Panc1 (cell line): ENCODE results near the gene FOXA3. TPM values are rescaled to one million over a fixed set of nuclear protein-coding genes. Genes with fewer than 3 reads are reported as not detected.

ENCODE experiments used
- ATAC-seq: fragments of 200-7000 bp; cut with Tn5 transposase; 2 replicates; pipeline ENCODE4 v1.9.1; 2020; ENCODE audit warnings: mild to moderate bottlenecking, moderate library complexity
- BruUV-seq: library from RNA; stranded (reverse); fragments of 400-500 nt; replicated peaks from 2 replicates; lab custom pipeline; 2021; lab: Mats Ljungman, UMichigan
- CTCF ChIA-PET: fragments of 300-600 bp; sonication (Branson Sonifier 250); formaldehyde crosslinking; loops from one replicate; lab custom pipeline; 2022; ENCODE audit warnings: antibody characterized with exemption; lab: Charles Lee
- POLR2A ChIA-PET: fragments of 300-600 bp; sonication (Branson Sonifier 250); formaldehyde crosslinking; loops from one replicate; lab custom pipeline; 2022; ENCODE audit warnings: antibody characterized with exemption; lab: Charles Lee
- DNase-seq: peaks from one replicate; pipeline ENCODE4 v3.0.0-alpha.2; 2010; ENCODE audit warnings: low read depth, low spot score
- H3K27ac ChIP-seq: 2 replicates; pipeline ENCODE4 v1.5.1; 2011; ENCODE audit warnings: mild to moderate bottlenecking, low read length, inconsistent platforms
- H3K27me3 ChIP-seq: fragments of 200-500 bp; sonication (Bioruptor generic); 2 replicates; pipeline ENCODE4 v1.6.0; 2014; ENCODE audit warnings: low read length, inconsistent platforms; ENCODE audit not compliant: control insufficient read depth, insufficient read depth
- H3K36me3 ChIP-seq: fragments of 200-500 bp; sonication (Bioruptor generic); 2 replicates; pipeline ENCODE4 v1.5.1; 2014; ENCODE audit warnings: inconsistent platforms, mild to moderate bottlenecking, low read length, moderate library complexity; ENCODE audit not compliant: control insufficient read depth, insufficient read depth
- H3K4me1 ChIP-seq: 2 replicates; pipeline ENCODE4 v1.5.1; 2011; ENCODE audit warnings: inconsistent platforms, mild to moderate bottlenecking, low read length, moderate library complexity; ENCODE audit not compliant: control insufficient read depth, insufficient read depth
- H3K4me3 ChIP-seq, 2 experiments: 2 replicates each; pipeline ENCODE4 v1.5.1; 2011 to 2012; ENCODE audit warnings: low read depth in 2 of 2, low read length in 2 of 2, mild to moderate bottlenecking in 2 of 2, inconsistent platforms in 1 of 2, moderate library complexity in 1 of 2
- H3K9me3 ChIP-seq: fragments of 200-500 bp; sonication (Bioruptor generic); 2 replicates; pipeline ENCODE4 v1.5.1; 2014; ENCODE audit warnings: low read depth, mild to moderate bottlenecking, inconsistent platforms, low read length, moderate library complexity; ENCODE audit not compliant: control insufficient read depth, insufficient read depth
- CTCF ChIP-seq: fragments of 450-650 bp; IDR thresholded peaks from 2 replicates; pipeline ENCODE4 v1.5.1; 2017; ENCODE audit warnings: mild to moderate bottlenecking
- POLR2AphosphoS5 ChIP-seq: IDR thresholded peaks from 2 replicates; pipeline ENCODE4 v1.6.1; 2012; ENCODE audit warnings: mild to moderate bottlenecking, low read depth, low read length, moderate library complexity
- SIN3A ChIP-seq: IDR thresholded peaks from 2 replicates; pipeline ENCODE4 v1.6.1; 2012; ENCODE audit warnings: low read depth, mild to moderate bottlenecking, low read length, moderate library complexity, borderline replicate concordance; ENCODE audit not compliant: insufficient read depth
- TCF7L2 ChIP-seq: IDR thresholded peaks from 2 replicates; pipeline ENCODE4 v1.6.1; 2011; ENCODE audit warnings: mild to moderate bottlenecking, low read depth, low read length, inconsistent platforms
- in situ Hi-C: cut with HindIII; loops from 2 replicates; pipeline ENCODE4 v1.10.0; 2016; ENCODE audit warnings: low sequenced_read_pairs, low pct_unique_long_range_greater_than_20kb
- intact Hi-C: fragments of 100-400 bp; cut with micrococcal nuclease; formaldehyde crosslinking; loops from one replicate; pipeline ENCODE4 v1.10.0; 2022; ENCODE audit not compliant: unreplicated experiment
- total RNA-seq: library from RNA; stranded (reverse); gene quantifications from one replicate; pipeline ENCODE4 v1.2.1, GENCODE V29; 2021; ENCODE audit not compliant: unreplicated experiment
- TF ChIP-seq, protein P1 (sequence below), 2 experiments: IDR thresholded peaks; 2 replicates each; pipeline ENCODE4 v1.6.1; 2011 to 2012; ENCODE audit warnings: low read depth in 2 of 2, control low read depth in 1 of 2, low read length in 1 of 2, mild to moderate bottlenecking in 1 of 2, moderate library complexity in 1 of 2; ENCODE audit not compliant: insufficient read depth in 1 of 2

FOXA3 gene
- total RNA-seq, 1 experiment from 2014 or later, result 0.26 TPM

GRCh38 chr19:45889210-45889885 lies 25.2 kb downstream of the FOXA3 start:
- ATAC-seq (no peak), DNase-seq (no peak)
- no peak for TF ChIP-seq SIN3A
- no peak for TF ChIP-seq CTCF
- no peak for TF ChIP-seq POLR2AphosphoS5
- no peak for TF ChIP-seq TCF7L2
- TF ChIP-seq, protein P1, sequence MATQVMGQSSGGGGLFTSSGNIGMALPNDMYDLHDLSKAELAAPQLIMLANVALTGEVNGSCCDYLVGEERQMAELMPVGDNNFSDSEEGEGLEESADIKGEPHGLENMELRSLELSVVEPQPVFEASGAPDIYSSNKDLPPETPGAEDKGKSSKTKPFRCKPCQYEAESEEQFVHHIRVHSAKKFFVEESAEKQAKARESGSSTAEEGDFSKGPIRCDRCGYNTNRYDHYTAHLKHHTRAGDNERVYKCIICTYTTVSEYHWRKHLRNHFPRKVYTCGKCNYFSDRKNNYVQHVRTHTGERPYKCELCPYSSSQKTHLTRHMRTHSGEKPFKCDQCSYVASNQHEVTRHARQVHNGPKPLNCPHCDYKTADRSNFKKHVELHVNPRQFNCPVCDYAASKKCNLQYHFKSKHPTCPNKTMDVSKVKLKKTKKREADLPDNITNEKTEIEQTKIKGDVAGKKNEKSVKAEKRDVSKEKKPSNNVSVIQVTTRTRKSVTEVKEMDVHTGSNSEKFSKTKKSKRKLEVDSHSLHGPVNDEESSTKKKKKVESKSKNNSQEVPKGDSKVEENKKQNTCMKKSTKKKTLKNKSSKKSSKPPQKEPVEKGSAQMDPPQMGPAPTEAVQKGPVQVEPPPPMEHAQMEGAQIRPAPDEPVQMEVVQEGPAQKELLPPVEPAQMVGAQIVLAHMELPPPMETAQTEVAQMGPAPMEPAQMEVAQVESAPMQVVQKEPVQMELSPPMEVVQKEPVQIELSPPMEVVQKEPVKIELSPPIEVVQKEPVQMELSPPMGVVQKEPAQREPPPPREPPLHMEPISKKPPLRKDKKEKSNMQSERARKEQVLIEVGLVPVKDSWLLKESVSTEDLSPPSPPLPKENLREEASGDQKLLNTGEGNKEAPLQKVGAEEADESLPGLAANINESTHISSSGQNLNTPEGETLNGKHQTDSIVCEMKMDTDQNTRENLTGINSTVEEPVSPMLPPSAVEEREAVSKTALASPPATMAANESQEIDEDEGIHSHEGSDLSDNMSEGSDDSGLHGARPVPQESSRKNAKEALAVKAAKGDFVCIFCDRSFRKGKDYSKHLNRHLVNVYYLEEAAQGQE (IDR thresholded peaks at IDR 0.05; ENCODE audit: insufficient read depth in 1 of 2, low read depth in 2 of 2, low read length in 1 of 2), result no peak
- Histone ChIP-seq H3K4me1 (peaks cover 5% of the 10 kb centered on the region), H3K27me3 (no peaks in the 10 kb centered on the region), H3K4me3 (no peak overlapping the region), H3K27ac (no peak overlapping the region), H3K36me3 (no peaks in the 10 kb centered on the region), H3K9me3 (no peaks in the 10 kb centered on the region)
- no TSS peak for BruUV-seq
- in situ Hi-C loops, result no loop called here
- intact Hi-C loops, result no loop called here
- ChIA-PET CTCF (no interaction called here), POLR2A (no interaction called here)

- H3K27me3 ChIP-seq, result no peaks in the 10 kb centered on the region
- no peak overlapping the region for H3K27ac ChIP-seq
- no peak overlapping the region for H3K4me3 ChIP-seq
- TF ChIP-seq TCF7L2, result no peak
- TF ChIP-seq, protein P1 (IDR thresholded peaks at IDR 0.05; ENCODE audit: insufficient read depth in 1 of 2, low read depth in 2 of 2, low read length in 1 of 2), result no peak
- no peak for TF ChIP-seq POLR2AphosphoS5
- no peak for TF ChIP-seq CTCF
- no peak for TF ChIP-seq SIN3A
- no peaks in the 10 kb centered on the region for H3K36me3 ChIP-seq
- BruUV-seq, result no TSS peak
- ATAC-seq, result no peak
- peaks cover 5% of the 10 kb centered on the region for H3K4me1 ChIP-seq
- intact Hi-C loops, result no loop called here
- in situ Hi-C loops, result no loop called here
- CTCF ChIA-PET, result no interaction called here
- H3K9me3 ChIP-seq, result no peaks in the 10 kb centered on the region
- POLR2A ChIA-PET, result no interaction called here
- DNase-seq, result no peak
Observed at GRCh38 chr19:45890877-45891276, 26.8 kb downstream of the FOXA3 start.
